Liver (tissue), 3 donors: ENCODE results near the gene GTF2B.

ENCODE experiments used
- CTCF ChIP-seq: fragments of 150-350 bp; IDR thresholded peaks from 2 replicates; pipeline ENCODE4 v1.5.1; 2017; ENCODE audit warnings: improper control_type of control experiment, low read depth, low read length; ENCODE audit not compliant: missing input control
- EGR1 ChIP-seq, 2 donors: IDR thresholded peaks; 2 replicates each; pipeline ENCODE4 v1.6.1; 2016 to 2018; ENCODE audit warnings: antibody characterized with exemption in 2 of 2, low read depth in 2 of 2
- GABPA ChIP-seq, 2 donors: IDR thresholded peaks in 1 of 2; conservative IDR thresholded peaks in 1 of 2; 2 replicates each; pipeline ENCODE4 v1.6.1; 2016; ENCODE audit warnings: antibody characterized with exemption in 2 of 2, mild to moderate bottlenecking in 1 of 2, moderate library complexity in 1 of 2
- JUND ChIP-seq, 2 donors: IDR thresholded peaks; 2 replicates each; pipeline ENCODE4 v1.6.1; 2016; ENCODE audit warnings: antibody characterized with exemption in 2 of 2
- RAD21 ChIP-seq, 2 donors: IDR thresholded peaks; 2 replicates each; pipeline ENCODE4 v1.6.1; 2016; ENCODE audit warnings: antibody characterized with exemption in 2 of 2, mild to moderate bottlenecking in 2 of 2
- SP1 ChIP-seq: IDR thresholded peaks from 2 replicates; pipeline ENCODE4 v1.6.1; 2018; ENCODE audit warnings: antibody characterized with exemption, mild to moderate bottlenecking
- YY1 ChIP-seq: IDR thresholded peaks from 2 replicates; pipeline ENCODE4 v1.6.1; 2016; ENCODE audit warnings: antibody characterized with exemption, mild to moderate bottlenecking
- TF ChIP-seq, protein P1 (sequence below): IDR thresholded peaks from 2 replicates; pipeline ENCODE4 v1.6.1; 2016; ENCODE audit warnings: antibody characterized with exemption
- donor health status: healthy.
- donor health status: healthy.

DNA sequence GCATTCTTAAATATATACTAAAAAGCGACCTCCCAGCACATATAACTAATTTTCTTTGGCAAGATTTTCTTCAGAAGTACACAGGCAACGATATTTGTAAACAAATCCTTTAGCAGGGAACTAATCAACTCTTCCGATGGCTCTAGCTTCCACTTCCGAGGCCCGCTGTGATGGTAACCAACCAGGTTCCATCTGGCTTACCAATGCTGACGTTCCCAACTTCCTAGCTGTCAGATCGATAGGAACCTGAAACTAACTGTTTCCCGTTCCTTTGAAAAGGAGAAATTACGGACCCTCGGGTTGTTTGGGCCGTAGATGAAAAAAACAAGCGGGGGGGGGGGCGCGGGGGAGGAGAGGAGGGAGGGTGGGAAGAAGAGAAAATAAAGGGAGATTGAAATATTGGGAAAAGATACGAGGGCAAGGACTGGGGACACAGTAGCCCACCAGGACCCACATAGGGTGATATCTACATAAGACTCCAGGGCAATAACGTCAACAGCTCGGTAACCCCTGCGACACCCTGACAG is 513 bp downstream of the GTF2B start:
- TF ChIP-seq CTCF = no peak
- TF ChIP-seq RAD21 (IDR thresholded peaks at IDR 0.05) = no peak
- no peak for TF ChIP-seq GABPA (IDR thresholded peaks at IDR 0.05 in 1 of 2, conservative IDR thresholded peaks at IDR 0.05 in 1 of 2)
- TF ChIP-seq JUND (IDR thresholded peaks at IDR 0.05) = no peak
- no peak for TF ChIP-seq YY1
- TF ChIP-seq EGR1 (IDR thresholded peaks at IDR 0.05; ENCODE audit: low read depth in 2 of 2) = no peak
- TF ChIP-seq, protein P1, sequence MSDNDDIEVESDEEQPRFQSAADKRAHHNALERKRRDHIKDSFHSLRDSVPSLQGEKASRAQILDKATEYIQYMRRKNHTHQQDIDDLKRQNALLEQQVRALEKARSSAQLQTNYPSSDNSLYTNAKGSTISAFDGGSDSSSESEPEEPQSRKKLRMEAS = no peak
- TF ChIP-seq SP1 = no peak
